ENCODE measurements around the gene PCDH9.
"Not testable (repeated sequence)": the region's sequence is repeated elsewhere in the genome, so short reads cannot be mapped to it uniquely, and the experiment has no call there.

The PCDH9 gene

GRCh38 chr13:66621906-66622447, 608.2 kb downstream of the PCDH9 start:
- not testable (repeated sequence) for H3K4me3 ChIP-seq (ENCODE audit: low read depth, low read length)

GRCh38 chr13:66618702-66619101, 611.4 kb downstream of the PCDH9 start:
- no peak overlapping the region for H3K4me3 ChIP-seq (ENCODE audit: low read depth, low read length)

- H3K4me3 ChIP-seq (ENCODE audit: low read depth, low read length) = no peak overlapping the region
These were observed 612.4 kb downstream of the PCDH9 start for GRCh38 chr13:66617786-66618185.

GRCh38 chr13:66612983-66613382, 617.2 kb downstream of the PCDH9 start:
- H3K4me3 ChIP-seq (ENCODE audit: low read depth, low read length) = no peak overlapping the region

- no peak overlapping the region for H3K4me3 ChIP-seq (ENCODE audit: low read depth, low read length)
These were observed 643.6 kb downstream of the PCDH9 start for GRCh38 chr13:66586489-66586888.

GRCh38 chr13:66585669-66586203, 644.4 kb downstream of the PCDH9 start:
- H3K4me3 ChIP-seq (ENCODE audit: low read depth, low read length) = no peak overlapping the region

GRCh38 chr13:66581675-66582074, 648.5 kb downstream of the PCDH9 start:
- no peak overlapping the region for H3K4me3 ChIP-seq (ENCODE audit: low read depth, low read length)

GRCh38 chr13:66578305-66578704, 651.8 kb downstream of the PCDH9 start:
- no peak overlapping the region for H3K4me3 ChIP-seq (ENCODE audit: low read depth, low read length)

- H3K4me3 ChIP-seq (ENCODE audit: low read depth, low read length) = no peak overlapping the region
These were observed 652.8 kb downstream of the PCDH9 start for GRCh38 chr13:66577358-66577757.

GRCh38 chr13:66576381-66576780, 653.8 kb downstream of the PCDH9 start:
- H3K4me3 ChIP-seq (ENCODE audit: low read depth, low read length) = no peak overlapping the region

- H3K4me3 ChIP-seq (ENCODE audit: low read depth, low read length) = no peak overlapping the region
These were observed 655.5 kb downstream of the PCDH9 start for GRCh38 chr13:66574606-66575005.

GRCh38 chr13:66567899-66568612, 662.1 kb downstream of the PCDH9 start:
- no peak overlapping the region for H3K4me3 ChIP-seq (ENCODE audit: low read depth, low read length)

GRCh38 chr13:66565279-66565678, 664.9 kb downstream of the PCDH9 start:
- no peak overlapping the region for H3K4me3 ChIP-seq (ENCODE audit: low read depth, low read length)

- H3K4me3 ChIP-seq (ENCODE audit: low read depth, low read length) = no peak overlapping the region
These were observed 667.1 kb downstream of the PCDH9 start for GRCh38 chr13:66563076-66563475.

- H3K4me3 ChIP-seq (ENCODE audit: low read depth, low read length) = no peak overlapping the region
These were observed 668.1 kb downstream of the PCDH9 start for GRCh38 chr13:66562054-66562453.

- no peak overlapping the region for H3K4me3 ChIP-seq (ENCODE audit: low read depth, low read length)
These were observed 669.1 kb downstream of the PCDH9 start for GRCh38 chr13:66560991-66561390.

GRCh38 chr13:66560189-66560588, 669.9 kb downstream of the PCDH9 start:
- no peak overlapping the region for H3K4me3 ChIP-seq (ENCODE audit: low read depth, low read length)

- no peak overlapping the region for H3K4me3 ChIP-seq (ENCODE audit: low read depth, low read length)
These were observed 671.0 kb downstream of the PCDH9 start for GRCh38 chr13:66559093-66559492.

- H3K4me3 ChIP-seq (ENCODE audit: low read depth, low read length) = no peak overlapping the region
These were observed 671.6 kb downstream of the PCDH9 start for GRCh38 chr13:66558506-66558905.

GRCh38 chr13:66557357-66557756, 672.8 kb downstream of the PCDH9 start:
- H3K4me3 ChIP-seq (ENCODE audit: low read depth, low read length) = no peak overlapping the region

GRCh38 chr13:66556306-66556705, 673.8 kb downstream of the PCDH9 start:
- H3K4me3 ChIP-seq (ENCODE audit: low read depth, low read length) = no peak overlapping the region

- H3K4me3 ChIP-seq (ENCODE audit: low read depth, low read length) = no peak overlapping the region
These were observed 676.7 kb downstream of the PCDH9 start for GRCh38 chr13:66553391-66553790.

- H3K4me3 ChIP-seq (ENCODE audit: low read depth, low read length) = no peak overlapping the region
These were observed 679.0 kb downstream of the PCDH9 start for GRCh38 chr13:66551128-66551527.

Data from iPS-11a (cell line).